C1 segment of cervical spinal cord (tissue), 14 donors: Measurements from ENCODE around the gene MLLT10.
"Not testable (repeated sequence)": the region's sequence is repeated elsewhere in the genome, so short reads cannot be mapped to it uniquely, and the experiment has no call there.

Experiments used
- DNase-seq, 14 donors: peaks; one replicate each; lab custom pipeline; 2025; lab: John Stamatoyannopoulos, UW

MLLT10 gene

DNA sequence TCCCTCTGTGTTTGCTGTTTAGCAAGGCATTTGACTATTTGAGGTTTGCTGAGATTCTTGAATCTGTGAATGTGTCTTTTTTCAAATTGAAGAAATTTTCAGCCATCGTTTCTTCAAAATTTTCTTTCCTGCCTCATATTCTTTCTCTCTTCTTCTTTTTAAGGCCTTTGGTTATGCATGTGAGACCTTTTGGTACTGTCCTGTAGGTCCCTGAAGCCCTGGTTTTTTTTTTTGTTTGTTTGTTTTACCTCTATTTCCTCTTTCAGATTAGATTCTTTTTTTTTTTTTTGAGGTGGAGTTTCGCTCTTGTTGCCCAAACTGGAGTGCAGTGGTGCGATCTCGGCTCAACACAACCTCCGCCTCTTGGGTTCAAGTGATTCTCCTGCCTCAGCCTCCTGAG lies 45.3 kb downstream of the MLLT10 start:
- DNase-seq, result no peak

DNA sequence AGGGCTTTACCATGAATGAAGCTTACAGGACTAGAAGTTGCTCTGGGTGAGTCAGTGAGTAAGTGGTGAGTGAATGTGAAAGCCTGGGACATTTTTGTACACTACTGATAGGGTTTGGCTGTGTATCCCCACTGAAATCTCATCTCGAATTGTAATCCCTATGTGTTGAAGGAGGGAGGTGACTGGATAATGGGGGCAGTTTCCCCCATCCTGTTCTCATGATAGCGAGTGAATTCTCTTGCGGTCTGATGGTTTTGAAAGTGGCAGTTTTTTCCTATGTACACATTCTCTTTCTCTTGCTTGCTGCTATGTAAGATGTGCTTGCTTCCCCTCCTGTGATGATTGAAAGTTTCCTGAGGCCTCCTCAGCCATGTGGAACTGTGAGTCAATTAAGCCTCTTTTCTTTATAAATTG lies 47.4 kb downstream of the MLLT10 start:
- DNase-seq, result not testable (repeated sequence)

DNA sequence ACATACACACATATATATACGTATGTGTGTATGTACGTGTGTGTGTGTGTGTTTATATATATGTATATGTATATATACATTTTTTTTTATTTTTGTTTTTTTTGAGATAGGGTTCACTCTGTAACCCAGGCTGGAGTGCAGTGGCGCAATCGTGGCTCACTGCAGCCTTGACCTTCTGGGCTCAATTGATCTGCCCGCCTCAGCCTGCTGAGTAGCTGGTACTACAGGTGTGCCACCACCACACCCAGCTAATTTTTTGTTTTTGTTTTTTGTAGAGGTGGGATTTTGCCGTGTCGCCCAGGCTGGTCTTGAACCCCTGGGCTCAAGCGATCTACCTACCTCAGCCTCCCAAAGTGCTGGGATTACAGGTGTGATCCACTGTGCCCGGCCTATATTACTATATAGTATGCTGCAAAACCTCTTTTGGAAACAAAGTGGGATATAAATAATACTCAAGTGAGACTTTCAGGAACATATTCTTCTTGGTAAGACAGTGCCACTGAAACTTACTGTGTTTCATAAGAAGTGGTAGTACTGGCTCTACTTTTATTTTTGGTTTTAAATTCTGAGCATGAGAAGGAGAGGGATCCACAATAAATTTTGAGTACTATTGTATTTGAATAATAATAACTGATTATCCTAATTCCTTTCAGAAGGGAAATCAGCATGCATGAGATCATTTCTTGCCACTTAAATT lies 51.0 kb downstream of the MLLT10 start:
- no peak for DNase-seq

DNA sequence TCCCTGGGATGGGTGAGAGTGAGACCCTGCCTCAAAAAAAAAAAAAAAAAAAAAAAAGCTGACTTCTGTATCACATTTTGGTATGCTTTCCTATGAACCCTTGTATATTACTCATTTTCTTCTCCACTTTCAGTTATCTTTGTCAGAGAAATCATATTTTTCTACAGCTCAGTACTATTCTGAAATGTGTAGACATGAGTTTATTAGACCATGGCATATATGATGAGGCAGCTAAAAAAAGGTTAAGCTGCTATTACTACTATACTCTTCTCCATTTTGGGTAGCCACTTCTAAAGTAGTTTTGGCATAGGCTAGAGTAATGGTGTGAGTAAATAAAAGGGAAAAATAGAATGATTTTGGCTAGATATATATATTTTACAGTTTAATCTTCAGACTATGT lies 53.4 kb downstream of the MLLT10 start:
- DNase-seq, result no peak

DNA sequence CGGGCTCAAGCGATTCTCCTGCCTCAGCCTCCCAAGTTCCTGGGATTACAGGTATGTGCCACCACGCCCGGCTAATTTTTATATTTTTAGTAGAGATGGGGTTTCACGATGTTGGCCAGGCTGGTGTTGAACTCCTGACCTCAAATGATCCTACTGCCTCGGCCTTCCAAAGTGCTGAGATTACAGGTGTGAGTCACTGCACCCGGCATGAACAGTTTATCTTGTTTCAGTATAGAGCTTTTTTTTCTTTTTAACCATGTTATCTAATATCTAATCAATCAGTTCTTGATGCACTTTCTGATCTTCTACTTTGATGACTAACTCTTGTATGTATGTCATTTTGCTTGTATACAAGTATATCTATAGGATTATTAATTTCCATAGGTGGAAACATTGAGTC lies 54.1 kb downstream of the MLLT10 start:
- DNase-seq, result not testable (repeated sequence)

DNA sequence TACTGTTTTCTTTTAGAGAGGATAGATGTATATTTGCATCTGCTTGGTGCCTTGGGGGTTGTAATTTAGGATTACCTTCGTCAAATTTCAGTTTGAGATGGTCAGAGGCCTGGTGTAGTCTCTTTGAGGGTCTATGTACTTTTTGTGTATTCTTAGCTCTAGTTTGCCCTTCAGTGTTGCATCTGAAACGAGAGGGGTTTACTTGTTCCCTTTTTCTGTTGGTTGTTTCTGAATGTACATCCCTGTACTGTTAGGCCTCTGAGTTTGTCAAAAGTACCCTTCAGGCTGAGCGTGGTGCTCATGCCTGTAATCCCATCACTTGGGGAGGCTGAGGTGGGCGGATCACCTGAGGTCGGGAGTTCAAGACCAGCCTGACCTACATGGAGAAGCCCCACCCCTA lies 60.0 kb downstream of the MLLT10 start:
- no peak for DNase-seq

DNA sequence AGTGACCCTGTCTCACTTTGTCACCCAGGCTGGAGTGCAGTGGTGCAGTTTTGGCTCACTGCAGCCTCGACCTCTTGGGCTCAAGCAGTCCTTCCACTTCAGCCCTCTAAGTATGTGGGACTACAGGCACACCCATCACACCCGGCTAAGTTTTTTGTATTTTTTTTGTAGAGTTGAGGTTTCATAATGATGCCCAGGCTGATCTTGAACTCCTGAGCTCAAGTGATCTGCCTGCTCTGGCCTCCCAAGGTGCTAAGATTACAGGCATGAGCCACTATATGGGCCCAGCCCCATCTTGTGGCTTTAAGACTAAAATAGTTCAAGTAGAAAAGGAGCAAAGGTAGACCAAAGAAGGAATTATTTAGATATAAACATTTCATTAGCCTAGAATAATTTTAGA lies 65.5 kb downstream of the MLLT10 start:
- DNase-seq, result no peak

DNA sequence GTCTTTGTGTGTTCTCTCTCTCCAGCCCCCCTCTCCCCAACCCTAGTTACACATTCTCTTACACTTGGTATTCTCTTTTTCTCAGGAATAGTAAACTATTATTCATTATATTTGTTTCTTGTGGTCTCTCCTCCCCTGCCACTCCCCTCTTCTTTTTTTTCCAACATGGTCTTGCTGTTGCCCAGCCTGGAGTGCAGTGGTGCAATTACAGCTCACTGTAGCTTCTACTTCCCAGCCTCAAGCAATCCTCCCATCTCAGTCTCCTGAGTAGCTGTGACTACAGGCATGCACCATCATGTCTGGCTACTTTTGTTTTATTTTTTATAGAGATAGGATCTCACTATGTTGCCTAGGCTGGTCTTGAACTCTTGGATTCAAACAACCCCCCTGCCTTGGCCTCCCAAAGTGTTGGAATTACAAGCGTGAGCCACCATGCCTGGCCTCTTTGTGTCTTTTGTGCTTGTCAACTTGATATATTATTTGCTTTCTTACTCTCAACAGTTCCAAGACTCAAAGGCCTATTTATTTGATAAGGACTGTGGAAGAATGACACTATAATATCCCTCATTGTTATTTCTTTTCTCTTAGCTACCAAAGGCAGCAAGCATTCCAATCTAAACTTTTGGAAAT lies 66.9 kb downstream of the MLLT10 start:
- DNase-seq, result no peak

DNA sequence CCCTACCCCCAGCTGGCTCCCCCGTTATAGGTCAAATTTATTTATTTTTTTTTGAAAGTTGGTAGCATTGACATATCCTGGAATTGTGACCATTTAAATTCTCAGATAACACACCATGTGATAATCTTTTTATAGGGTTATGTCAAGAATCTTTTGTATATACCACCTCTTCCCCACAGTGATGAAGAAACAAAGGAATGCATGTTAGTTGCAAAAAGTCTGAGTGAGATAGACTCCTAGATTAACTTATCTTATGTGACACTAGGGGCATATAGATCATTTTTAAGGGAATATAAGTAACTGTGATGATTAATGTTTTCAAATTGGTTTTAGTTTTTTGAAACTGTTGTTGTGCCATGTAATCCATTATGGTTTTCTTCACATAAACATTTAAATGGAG lies 68.3 kb downstream of the MLLT10 start:
- DNase-seq, result no peak

DNA sequence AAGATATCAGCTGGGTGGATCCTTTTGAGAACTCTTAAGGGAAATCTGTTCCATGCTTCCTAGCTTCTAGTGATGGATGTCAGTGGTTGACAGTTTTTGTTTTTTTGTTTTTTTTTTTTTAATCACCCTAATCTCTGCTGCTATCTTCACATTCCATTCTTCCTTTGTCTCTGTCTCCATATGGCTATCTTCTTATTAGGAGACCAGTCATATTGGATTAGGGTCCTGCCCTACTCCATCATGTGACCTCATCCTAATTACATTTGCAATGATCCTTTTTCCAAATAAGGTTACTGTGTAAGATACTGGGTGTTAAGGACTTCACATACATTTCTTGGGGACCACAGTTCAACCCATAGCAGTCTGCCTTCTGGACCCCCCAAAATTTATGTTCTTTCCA lies 69.7 kb downstream of the MLLT10 start:
- no peak for DNase-seq

DNA sequence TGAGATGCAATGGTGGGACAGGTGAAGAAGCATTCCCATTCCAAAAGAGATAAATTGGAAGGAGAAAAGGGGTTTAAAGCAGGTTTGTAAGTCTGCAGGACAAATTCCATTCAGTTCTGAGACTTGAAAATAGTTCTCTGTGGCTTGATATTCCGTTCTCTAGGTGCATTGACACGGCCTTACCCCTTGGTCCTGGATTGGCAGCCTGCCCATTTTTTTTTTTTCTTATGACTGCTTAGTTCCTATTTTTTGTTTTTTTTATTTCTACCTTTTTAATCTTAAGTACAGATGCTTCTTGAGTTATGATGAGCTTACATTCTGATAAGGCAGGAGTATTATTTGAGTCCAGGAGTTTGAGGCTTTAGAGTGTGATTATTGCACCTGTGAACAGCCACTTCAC lies 70.6 kb downstream of the MLLT10 start:
- DNase-seq, result no peak

DNA sequence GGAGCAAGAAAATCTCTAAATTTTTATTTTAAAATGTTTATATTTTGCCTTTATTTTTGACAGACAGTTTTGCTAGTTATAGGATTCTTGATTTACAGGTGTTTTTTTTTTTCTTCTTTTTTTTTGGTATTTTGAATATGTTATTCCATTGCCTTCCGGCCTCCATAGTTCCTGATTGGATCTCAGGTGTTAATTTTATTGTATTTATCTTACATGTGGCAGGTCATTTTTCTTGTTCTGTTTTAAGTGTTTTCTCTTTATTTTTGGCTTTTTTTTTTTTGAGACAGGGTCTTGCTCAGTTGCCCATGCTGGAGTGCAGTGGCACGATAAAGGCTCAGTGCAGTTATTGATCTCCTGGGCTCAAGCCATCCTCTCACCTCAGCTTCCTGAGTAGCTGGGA lies 73.9 kb downstream of the MLLT10 start:
- DNase-seq, result no peak

DNA sequence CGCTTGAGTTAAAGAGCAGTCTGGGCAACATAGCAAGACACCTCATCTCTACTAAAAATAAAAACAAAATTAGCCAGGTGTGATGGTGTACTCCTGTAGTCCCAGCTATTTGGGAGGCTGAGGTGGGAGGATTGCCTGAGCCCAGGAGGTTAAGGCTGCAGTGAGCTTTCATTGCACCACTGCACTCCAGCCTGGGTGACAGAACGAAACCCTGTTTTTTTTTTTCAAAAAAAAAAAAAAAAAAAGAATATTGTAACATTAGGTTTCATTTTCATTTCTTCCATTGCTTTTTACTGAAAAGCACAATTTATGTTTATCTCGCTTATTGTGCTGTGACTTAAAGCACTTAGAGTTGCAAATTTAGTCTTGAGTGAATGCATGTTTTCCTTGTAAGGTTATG lies 80.0 kb downstream of the MLLT10 start:
- DNase-seq, result no peak

DNA sequence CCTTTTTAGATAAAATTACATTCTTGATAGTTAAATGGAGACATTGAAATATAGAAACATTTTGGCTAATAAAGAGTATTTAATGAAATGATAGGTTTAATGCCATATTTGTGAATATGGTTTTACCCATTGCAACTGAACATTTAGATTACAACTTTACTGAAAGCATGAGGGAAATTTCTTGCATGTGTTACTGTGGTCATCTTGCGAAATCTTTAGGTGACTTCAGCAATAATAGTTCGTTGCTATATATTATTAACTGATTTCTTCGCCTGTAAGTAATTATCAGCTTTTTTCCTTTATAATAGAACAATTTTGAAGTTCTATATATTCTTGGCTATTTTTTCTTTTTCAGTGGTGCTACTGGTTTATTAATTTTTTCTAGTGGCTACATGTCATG lies 83.2 kb downstream of the MLLT10 start:
- no peak for DNase-seq

DNA sequence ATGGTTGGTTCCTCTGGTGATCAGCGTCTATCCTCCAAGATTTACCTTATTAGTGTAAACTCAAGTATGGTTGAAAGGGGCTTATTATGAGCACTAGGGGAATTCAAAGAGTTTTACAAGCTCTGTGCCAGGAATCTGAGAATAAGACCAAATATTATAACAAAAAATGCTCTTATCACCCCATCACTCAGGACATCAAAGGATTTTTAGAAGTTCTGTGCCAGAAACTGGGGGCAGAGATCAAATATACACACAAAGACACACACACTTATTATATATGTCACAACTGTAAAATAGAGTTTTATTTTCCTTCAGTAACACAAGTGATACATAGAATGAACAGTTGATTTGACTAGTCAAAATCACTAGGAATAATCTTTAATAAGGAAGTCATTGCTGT lies 89.3 kb downstream of the MLLT10 start:
- no peak for DNase-seq

DNA sequence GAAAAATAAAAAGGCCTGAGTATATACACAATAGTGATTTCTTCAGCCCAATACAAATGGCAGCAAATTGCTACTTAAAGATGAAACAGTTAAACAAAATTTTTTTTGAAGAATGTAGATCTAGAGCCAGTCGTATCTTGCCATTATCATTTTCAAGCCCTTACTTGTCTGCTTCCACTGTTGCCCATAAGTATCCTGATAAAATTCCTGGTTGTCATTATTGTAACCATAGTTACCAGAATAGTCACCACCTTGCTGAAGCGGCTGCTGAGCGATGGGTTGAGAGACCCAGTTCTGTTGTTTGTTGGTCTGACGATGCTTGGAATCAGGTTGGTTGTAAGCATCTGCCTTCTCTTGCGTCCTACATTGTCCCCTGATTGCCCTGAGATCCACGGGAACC lies 90.4 kb downstream of the MLLT10 start:
- DNase-seq, result not testable (repeated sequence)

DNA sequence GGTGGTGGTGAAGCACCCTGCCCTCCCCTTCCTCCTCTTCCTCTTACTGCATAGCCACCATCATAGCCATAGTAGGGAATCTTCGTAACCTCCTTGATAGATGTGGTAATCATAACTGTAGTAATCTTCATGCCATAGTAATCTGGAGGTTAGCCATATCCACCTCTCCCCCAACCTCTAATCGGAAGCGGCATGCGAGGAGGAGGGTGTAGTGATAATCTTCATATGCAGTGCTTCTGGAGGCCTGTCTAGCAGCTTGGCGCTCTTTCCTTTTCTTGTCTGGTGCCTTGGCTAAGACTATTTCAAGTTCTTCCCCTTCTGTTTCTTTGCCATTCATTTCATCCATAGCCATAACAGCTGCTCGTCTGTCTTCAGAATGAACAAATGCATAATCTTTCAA lies 90.9 kb downstream of the MLLT10 start:
- no peak for DNase-seq

DNA sequence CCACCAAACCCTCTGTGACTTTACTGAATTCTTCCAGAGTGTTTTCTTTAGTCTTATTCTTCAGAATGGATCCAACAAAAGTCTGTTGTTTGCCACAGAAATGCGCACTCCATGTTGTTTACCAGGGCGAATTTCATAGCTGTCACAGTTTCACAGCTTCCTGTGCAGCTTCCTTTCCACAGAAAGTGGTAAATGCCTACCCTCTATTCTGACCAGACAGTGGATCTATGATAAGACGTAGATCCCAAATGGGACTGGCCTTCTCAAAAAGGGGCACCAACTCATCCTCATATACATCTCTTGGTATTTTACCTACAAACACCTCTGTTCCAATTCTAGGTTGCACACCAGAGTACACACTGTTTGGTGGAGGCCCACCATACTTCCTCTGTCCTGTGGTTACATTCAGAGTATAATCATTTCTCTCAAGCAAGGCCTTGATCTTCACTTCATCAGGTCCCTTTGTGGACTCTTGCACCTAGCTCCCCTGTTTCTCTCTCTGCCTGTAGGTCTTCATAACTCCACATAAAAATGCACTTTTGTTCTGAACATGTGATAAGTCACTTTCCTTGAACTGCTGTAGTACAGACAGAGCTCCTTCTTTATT lies 91.7 kb downstream of the MLLT10 start:
- DNase-seq, result no peak

DNA sequence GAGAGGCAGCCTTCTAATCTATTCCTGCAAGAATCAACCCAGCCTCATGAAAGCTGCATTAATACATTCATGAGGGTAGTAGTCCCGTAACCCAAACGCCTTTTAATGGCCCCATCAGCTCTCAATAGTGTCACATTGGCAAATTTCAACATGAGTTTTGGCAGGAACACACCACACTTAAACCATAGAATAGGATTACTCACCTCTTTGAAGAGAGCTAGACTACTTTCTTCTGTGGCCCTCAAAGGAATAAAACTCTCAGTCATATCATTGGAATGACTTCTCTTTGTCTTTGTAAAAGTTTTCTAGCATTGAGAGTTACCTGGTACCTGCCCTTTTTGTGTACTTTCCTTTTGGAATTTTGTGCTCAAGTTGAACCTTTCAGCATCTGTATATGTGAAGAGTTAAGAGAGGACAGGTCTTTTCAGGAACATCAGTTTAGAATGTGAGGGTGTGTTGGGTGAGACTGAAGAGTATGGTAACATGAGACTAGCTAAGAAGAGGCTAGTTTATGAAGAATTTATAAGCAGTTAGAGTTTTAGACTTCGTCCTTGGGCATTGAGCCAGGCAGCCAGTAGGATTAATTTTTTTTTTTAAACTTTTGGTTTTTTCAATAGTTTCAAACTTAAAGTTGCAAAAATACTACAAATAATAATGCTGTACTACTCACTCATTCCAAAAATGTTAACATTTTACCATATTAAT lies 92.6 kb downstream of the MLLT10 start:
- no peak for DNase-seq

DNA sequence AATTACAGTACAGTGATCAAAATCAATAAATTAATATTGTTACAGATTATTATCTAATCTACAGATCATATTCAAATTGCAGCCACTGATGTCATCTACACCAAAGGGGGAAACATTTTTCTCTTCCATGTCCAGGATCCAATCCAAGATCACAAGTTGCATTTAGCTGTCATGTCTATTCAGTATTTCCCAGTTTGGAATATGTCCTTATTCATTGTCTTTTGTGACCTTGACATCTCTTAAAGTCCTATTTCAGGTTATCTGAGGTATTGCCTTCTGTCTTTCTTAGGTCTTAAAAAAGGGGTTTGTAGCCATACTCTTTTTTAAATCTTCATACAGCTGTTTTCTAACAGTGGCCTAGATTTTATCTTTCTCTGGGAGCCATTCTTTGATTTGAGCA lies 93.3 kb downstream of the MLLT10 start:
- no peak for DNase-seq

DNA sequence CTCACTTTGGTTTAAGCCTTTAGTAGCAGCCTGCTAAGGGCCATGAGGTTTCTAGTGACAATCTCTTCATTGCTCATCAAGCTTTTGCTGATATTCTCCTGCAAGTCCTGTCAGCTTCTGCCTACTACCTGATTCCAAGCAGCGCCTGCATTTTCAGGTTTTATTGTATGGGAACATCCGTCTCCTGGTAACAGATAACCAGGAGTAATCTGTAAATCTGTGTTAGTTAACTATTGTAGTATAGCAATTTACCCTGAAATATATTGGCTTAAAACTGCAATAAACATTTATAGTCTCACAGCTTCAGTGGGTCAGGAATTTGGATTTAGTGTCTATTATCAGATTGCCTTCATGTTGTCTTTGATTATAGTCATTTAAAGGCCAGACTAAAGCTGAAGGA lies 94.0 kb downstream of the MLLT10 start:
- no peak for DNase-seq

DNA sequence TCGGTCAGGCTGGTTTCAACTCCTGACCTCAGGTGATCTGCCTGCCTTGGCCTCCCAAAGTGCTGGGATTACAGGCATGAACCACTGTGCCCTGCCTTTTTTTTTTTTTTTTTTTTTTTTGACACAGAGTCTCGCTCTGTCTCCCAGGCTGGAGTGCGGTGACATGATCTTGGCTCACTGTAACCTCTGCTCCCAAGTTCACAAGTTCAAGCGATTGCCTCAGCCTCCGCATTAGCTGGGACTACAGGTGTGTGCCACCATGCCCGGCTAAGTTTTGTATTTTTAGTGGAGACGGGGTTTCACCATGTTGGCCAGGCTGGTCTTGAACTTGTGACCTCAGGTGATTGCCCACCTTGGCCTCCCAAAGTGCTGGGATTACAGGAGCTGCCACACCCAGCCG lies 94.6 kb downstream of the MLLT10 start:
- DNase-seq, result not testable (repeated sequence)
